PC-3 (cell line): Measurements from ENCODE around the gene PDLIM4. TPM values are rescaled to one million over a fixed set of nuclear protein-coding genes. Genes with fewer than 3 reads are reported as not detected.

Experiments
- ATAC-seq: fragments of 200-7000 bp; cut with Tn5 transposase; 2 replicates; pipeline ENCODE4 v1.9.1; 2020; ENCODE audit warnings: mild to moderate bottlenecking, moderate library complexity
- Bru-seq: library from RNA; stranded (reverse); fragments of 400-500 nt; gene quantifications from one replicate; lab custom pipeline; 2021; lab: Mats Ljungman, UMichigan
- BruChase-seq, 2 experiments: library from RNA; stranded (reverse); fragments of 400-500 nt; gene quantifications; one replicate each; lab custom pipeline; 2021; lab: Mats Ljungman, UMichigan
- BruUV-seq: library from RNA; stranded (reverse); fragments of 400-500 nt; replicated peaks from 2 replicates; lab custom pipeline; 2021; lab: Mats Ljungman, UMichigan
- CTCF ChIA-PET: fragments of 300-600 bp; sonication (Branson Sonifier 250); formaldehyde crosslinking; loops from one replicate; lab custom pipeline; 2022; ENCODE audit warnings: antibody characterized with exemption; lab: Charles Lee
- POLR2A ChIA-PET: fragments of 300-600 bp; sonication (Branson Sonifier 250); formaldehyde crosslinking; loops from one replicate; lab custom pipeline; 2022; ENCODE audit warnings: antibody characterized with exemption; ENCODE audit not compliant: unreplicated experiment; lab: Charles Lee
- DNase-seq: peaks from one replicate; pipeline ENCODE4 v3.0.0-alpha.2; 2015
- H2AFZ ChIP-seq: fragments of 300-600 bp; sonication (generic); 2 replicates; pipeline ENCODE4 v1.6.0; 2016; ENCODE audit warnings: antibody characterized with exemption, low read length
- H3F3A ChIP-seq: fragments of 300-600 bp; sonication (generic); one replicate; pipeline ENCODE4 v1.6.0; 2017; ENCODE audit warnings: antibody characterized with exemption, low read length, control low read depth, mild to moderate bottlenecking; ENCODE audit not compliant: unreplicated experiment
- H3K27ac ChIP-seq: fragments of 300-600 bp; sonication (generic); 2 replicates; pipeline ENCODE4 v1.5.1; 2016; ENCODE audit warnings: mild to moderate bottlenecking, low read length
- H3K27me3 ChIP-seq: fragments of 300-600 bp; sonication (generic); 2 replicates; pipeline ENCODE4 v1.6.1; 2016; ENCODE audit warnings: low read length, mixed read lengths
- H3K36me3 ChIP-seq: fragments of 300-600 bp; sonication (generic); 2 replicates; pipeline ENCODE4 v1.6.1; 2016; ENCODE audit warnings: low read depth, mixed run types, low read length, mixed read lengths
- H3K4me1 ChIP-seq: fragments of 300-600 bp; sonication (generic); 2 replicates; pipeline ENCODE4 v1.5.1; 2016; ENCODE audit warnings: low read length; ENCODE audit not compliant: insufficient read depth
- H3K4me2 ChIP-seq: fragments of 300-600 bp; sonication (generic); 2 replicates; pipeline ENCODE4 v1.6.0; 2016; ENCODE audit warnings: low read length
- H3K4me3 ChIP-seq: fragments of 300-600 bp; sonication (generic); 2 replicates; pipeline ENCODE4 v1.5.1; 2016; ENCODE audit warnings: mild to moderate bottlenecking, low read length, mixed read lengths
- H3K79me2 ChIP-seq: fragments of 300-600 bp; sonication (generic); 2 replicates; pipeline ENCODE4 v1.6.1; 2017; ENCODE audit warnings: low read length, mixed read lengths
- H3K9ac ChIP-seq: fragments of 300-600 bp; sonication (generic); 2 replicates; pipeline ENCODE4 v1.6.0; 2016; ENCODE audit warnings: mild to moderate bottlenecking, low read length
- H3K9me2 ChIP-seq: fragments of 300-600 bp; sonication (generic); replicated peaks from 2 replicates; pipeline ENCODE4 v1.6.1; 2016; ENCODE audit warnings: mixed run types, low read length, mixed read lengths
- H3K9me3 ChIP-seq: fragments of 300-600 bp; sonication (generic); 2 replicates; pipeline ENCODE4 v1.6.1; 2016; ENCODE audit warnings: low read length, mixed read lengths
- H4K20me1 ChIP-seq: fragments of 300-600 bp; sonication (generic); 2 replicates; pipeline ENCODE4 v1.6.1; 2016; ENCODE audit warnings: low read length, mixed read lengths
- CTCF ChIP-seq: fragments of 300-600 bp; sonication (generic); conservative IDR thresholded peaks from 2 replicates; pipeline ENCODE4 v1.5.1; 2017; ENCODE audit warnings: antibody characterized with exemption, low read depth, mild to moderate bottlenecking, low read length
- EZH2 ChIP-seq: fragments of 300-600 bp; sonication (generic); IDR thresholded peaks from one replicate; pipeline ENCODE4 v1.6.1; 2017; ENCODE audit warnings: antibody characterized with exemption, mild to moderate bottlenecking, low read length; ENCODE audit not compliant: unreplicated experiment
- EZH2phosphoT487 ChIP-seq: fragments of 300-600 bp; sonication (generic); IDR thresholded peaks from 2 replicates; pipeline ENCODE4 v1.6.1; 2018; ENCODE audit warnings: mild to moderate bottlenecking, antibody characterized with exemption, low read length, borderline replicate concordance
- intact Hi-C: fragments of 100-400 bp; cut with micrococcal nuclease; formaldehyde crosslinking; loops from 2 replicates; pipeline ENCODE4 v1.9.0; 2023
- long read RNA-seq: library from polyadenylated mRNA; unstranded; transcript quantifications from one replicate; pipeline ENCODE4 v2.0.0, GENCODE V29; 2021; ENCODE audit not compliant: unreplicated experiment
- total RNA-seq: library from RNA; depleted of rRNA; stranded (reverse); fragments of >200 nt; gene quantifications from 2 replicates; pipeline ENCODE4 v1.2.3, GENCODE V29; 2014; rRNA removed

PDLIM4 gene
- total RNA-seq (26.5 and 27.8 TPM in 2 replicates), Bru-seq, nascent RNA (percentile 54 among the genes with signal in this experiment), BruChase-seq, experiment 1, labeled RNA remaining after a 6-hour chase (percentile 51 among the genes with signal in this experiment), BruChase-seq, experiment 2, labeled RNA remaining after a 2-hour chase (percentile 51 among the genes with signal in this experiment)
- long read RNA-seq, transcript PDLIM4-201 (7 exons, 2,282 nt) = major isoform, 51 of 66 reads
- long read RNA-seq, partial matches to known transcripts = 4 of 66 reads
- long read RNA-seq, other reads (novel, unspliced or antisense) = 11 of 66 reads

GRCh38 chr5:132257131-132258101 lies at the start of gene PDLIM4:
Gene PDLIM4 (plus strand): TSS chr5:132257696. CDS start chr5:132257735, 39 bp downstream.
- Histone ChIP-seq H3K4me3 (peak within 1 kb of the TSS; percentile 74), H3K4me2 (peak within 1 kb of the TSS; percentile 93)
- peak; percentile 46 for ATAC-seq

GRCh38 chr5:132207778-132208177 lies 49.7 kb upstream of the PDLIM4 start:
- ATAC-seq (no peak), DNase-seq (no peak)
- no peak for TF ChIP-seq EZH2
- Histone ChIP-seq H3K4me2 (no peak overlapping the region), H3K4me3 (no peak overlapping the region), H4K20me1 (no peaks in the 10 kb centered on the region), H3K4me1 (no peaks in the 10 kb centered on the region), H3K27me3 (no peaks in the 10 kb centered on the region), H3K27ac (no peak overlapping the region), H3K9me3 (no peaks in the 10 kb centered on the region), H3K36me3 (peaks cover 8% of the 10 kb centered on the region; the same call in 1 of the 2 replicates), H3K9me2 (no peaks in the 10 kb centered on the region), H2AFZ (no peak overlapping the region), H3K9ac (no peak overlapping the region), H3K79me2 (no peaks in the 10 kb centered on the region), H3F3A (no peaks in the 10 kb centered on the region)
- intact Hi-C loops = no loop called here
- ChIA-PET POLR2A (no interaction called here), CTCF (no interaction called here)
- no TSS peak for BruUV-seq

More at GRCh38 chr5:132257131-132258101, at the start of gene PDLIM4:
- TF ChIP-seq EZH2 (no peak), EZH2phosphoT487 (no peak), CTCF (no peak)
- Histone ChIP-seq H3K9ac (peak within 1 kb of the TSS; percentile 71), H3K9me2 (no peaks in the 10 kb centered on the region), H4K20me1 (no peaks in the 10 kb centered on the region), H3K27me3 (no peaks in the 10 kb centered on the region), H3K9me3 (no peaks in the 10 kb centered on the region), H3K4me1 (peaks cover 39% of the 10 kb centered on the region), H3K36me3 (no peaks in the 10 kb centered on the region), H3K27ac (peak within 1 kb of the TSS; percentile 43), H2AFZ (peak within 1 kb of the TSS; percentile 84), H3F3A (no peaks in the 10 kb centered on the region), H3K79me2 (peaks cover 18% of the 10 kb centered on the region)
- intact Hi-C loops = no loop called here
- ChIA-PET POLR2A (no interaction called here), CTCF (interaction anchor here (0.6 kb wide), 1 partner anchor 24 kb away, joined by 3 read pairs; no protein-coding TSS in a partner anchor)
- BruUV-seq = no TSS peak
- DNase-seq = no peak

GRCh38 chr5:132209131-132209530 lies 48.4 kb upstream of the PDLIM4 start:
- H3K9me2 ChIP-seq = no peaks in the 10 kb centered on the region
- intact Hi-C loops = no loop called here
- H3K9ac ChIP-seq = no peak overlapping the region
- H3K4me1 ChIP-seq = no peaks in the 10 kb centered on the region
- CTCF ChIA-PET = no interaction called here
- H3K27me3 ChIP-seq = no peaks in the 10 kb centered on the region
- H3K79me2 ChIP-seq = no peaks in the 10 kb centered on the region
- H4K20me1 ChIP-seq = no peaks in the 10 kb centered on the region
- ATAC-seq (no peak), DNase-seq (no peak)
- H3K9me3 ChIP-seq = no peaks in the 10 kb centered on the region
- H3K27ac ChIP-seq = no peak overlapping the region
- BruUV-seq = no TSS peak
- peaks cover 13% of the 10 kb centered on the region; the same call in 1 of the 2 replicates for H3K36me3 ChIP-seq
- H3F3A ChIP-seq = no peaks in the 10 kb centered on the region
- no peak overlapping the region for H3K4me3 ChIP-seq
- no peak overlapping the region for H2AFZ ChIP-seq
- no peak overlapping the region for H3K4me2 ChIP-seq
- POLR2A ChIA-PET = no interaction called here
- TF ChIP-seq EZH2 = no peak
- no peak for TF ChIP-seq EZH2phosphoT487
- no peak for TF ChIP-seq CTCF
